Cerebellar cortex (tissue), 1 donor: ENCODE results near the gene ABCC4.
"Not testable (repeated sequence)": the region's sequence is repeated elsewhere in the genome, so short reads cannot be mapped to it uniquely, and the experiment has no call there.

Experiments used
- DNase-seq: peaks from one replicate; pipeline ENCODE4 v3.0.0-alpha.2; 2015; ENCODE audit warnings: low spot score

ABCC4 gene

DNA sequence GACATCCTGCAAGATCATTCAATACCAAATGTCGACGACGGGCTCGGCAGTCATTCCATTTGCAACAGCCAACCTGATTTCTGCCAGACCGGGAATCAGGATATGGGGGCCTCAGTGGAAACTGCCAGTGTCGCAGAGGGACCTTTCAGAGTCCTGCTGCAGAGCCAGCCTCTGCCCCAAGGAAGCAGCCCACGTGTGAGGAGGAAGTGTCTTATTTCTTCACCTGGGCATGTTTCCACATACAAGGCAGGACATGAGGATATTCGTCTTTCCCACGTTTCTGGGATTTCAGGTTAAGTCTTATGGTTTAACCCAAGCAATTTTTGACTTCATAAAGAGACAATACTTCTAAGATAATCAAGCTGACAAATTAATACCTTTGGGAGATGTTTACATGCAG lies 69.9 kb downstream of the ABCC4 start:
- DNase-seq, result no peak

DNA sequence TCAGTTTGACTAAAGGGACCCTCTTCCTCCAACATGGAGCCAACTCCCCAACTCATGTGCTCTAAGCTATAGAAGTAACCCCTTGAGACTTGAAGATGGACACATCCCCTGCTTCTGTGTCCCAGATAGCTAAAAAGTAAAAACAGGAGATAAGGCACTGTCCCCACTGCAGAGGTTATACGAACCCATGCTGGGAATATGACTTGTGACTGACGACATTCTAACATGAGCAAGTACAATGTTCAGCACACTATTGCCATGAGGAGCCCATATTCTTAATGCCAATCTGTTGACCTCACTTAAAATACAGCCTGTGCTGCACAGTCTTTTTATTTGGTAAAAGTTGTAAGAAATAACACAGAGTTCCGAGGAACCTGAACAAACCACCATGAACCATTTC lies 71.4 kb downstream of the ABCC4 start:
- no peak for DNase-seq

DNA sequence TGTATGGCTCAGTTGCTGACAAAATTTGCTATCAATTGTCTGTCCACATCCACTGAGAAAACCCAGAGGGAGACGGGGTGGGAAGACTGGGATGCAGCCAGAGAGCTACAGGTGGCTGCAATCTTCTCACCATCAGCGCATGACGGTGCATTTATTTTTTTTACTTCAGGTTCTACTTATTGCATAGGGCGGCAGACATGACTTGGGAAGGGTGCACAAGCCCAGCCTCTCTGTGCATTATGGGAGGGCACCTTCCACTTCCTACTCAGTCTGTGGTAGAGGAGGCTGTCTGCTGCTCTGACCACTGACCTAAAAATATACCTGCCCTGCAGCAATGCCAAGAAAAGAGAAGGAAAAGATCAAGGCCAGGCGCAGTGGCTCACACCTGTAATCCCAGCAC lies 73.1 kb downstream of the ABCC4 start:
- DNase-seq, result no peak

DNA sequence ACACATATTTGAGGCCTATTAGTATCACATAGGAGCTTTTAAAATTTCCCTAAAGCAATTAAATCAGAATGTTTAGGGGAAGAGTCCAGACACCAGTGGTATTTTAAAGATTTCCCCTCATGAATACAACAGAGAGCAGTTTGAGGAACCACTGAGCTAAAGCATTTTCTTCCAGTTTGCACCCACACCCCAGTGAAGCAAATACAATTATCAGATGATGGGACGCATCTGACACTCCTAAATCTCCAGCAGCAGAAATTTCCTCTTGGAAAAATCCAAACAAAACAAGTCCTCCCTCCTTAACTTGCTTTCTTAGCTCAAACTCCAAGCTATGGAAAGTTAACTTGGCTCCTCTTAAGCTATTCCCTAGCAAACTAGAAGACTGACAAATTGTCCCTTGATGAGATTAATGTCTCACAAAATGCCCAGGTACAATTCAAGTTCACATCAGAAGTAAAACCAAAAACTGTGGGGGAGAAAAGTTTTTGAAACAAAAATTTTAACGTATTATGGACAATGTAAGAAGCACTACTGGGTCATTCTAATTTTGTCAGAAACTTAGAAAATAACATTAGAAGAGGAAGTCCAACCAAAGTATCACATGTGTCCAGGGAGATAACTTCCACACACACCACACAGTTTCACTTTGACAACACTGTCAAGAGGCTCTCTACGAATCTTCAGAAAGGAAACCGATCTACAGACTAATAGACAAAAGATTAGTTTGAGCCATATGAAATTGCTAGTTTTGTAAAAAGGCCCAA lies 74.1 kb downstream of the ABCC4 start:
- no peak for DNase-seq

DNA sequence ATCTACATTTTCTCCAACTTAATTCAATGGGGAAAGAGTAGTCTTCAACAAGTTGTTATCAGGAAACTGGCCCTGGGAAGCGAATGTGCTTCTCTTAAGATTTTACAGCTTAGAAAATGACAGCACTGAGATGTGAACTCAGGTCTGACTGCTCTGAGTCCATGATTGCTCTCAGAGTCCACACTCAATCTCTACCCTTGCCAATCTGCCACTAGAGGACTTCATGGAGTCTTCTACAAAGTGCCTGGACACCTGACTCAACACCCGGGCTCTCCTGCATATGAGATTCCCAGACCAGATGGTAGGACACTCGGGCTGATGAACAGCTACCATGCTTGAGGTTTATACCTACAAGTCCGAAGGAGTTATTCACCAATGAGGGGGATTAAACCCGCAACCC lies 74.8 kb downstream of the ABCC4 start:
- DNase-seq, result no peak

DNA sequence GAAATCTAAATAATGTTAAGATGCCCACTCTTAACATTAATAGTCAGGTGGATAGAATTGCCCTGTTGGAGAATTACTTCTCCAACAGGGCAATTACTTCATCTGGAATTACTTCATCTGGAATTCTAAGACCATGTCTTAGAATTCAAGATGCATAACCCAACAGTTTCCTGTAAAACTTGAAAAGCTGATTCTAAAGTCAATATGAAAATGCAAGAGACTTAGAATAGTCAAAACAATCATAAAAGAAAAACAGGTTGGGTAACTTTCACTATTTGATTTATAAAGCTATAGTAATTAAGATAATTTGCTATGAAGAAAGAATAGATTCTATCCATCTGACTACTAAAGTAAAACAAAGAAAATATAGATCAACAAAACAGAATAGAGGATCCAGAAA lies 75.2 kb downstream of the ABCC4 start:
- no peak for DNase-seq

DNA sequence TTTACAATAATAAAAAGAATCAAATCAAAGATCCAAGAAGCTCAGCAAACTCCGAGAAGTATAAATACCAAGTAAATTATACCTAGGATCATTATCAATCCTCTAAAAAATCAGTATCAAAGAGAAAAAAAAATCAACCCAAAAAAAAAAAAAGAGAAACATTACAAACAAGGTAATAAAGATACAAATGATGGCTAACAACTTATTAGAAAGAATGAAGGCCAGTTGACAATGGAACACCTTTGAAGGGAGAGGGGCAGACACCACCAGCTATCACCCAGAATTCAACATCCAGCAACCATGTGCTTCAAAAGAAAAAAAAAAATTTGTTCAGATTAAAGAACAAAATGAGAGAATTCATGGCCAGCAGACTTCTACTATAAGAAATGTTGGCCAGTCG lies 77.2 kb downstream of the ABCC4 start:
- DNase-seq, result no peak

DNA sequence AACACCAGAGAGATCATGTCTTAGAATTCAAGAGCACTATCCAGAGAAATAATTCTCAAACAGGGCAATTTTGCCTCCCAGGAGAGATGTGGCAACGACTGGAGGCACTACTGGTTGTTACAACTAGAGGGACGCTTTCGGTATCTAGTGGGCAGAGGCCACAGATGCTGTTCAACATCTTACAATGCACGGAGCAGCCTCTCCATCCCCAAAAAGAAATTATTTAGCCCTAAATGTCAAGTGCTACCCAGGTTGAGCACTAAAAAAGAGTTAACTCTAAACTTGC lies 78.6 kb downstream of the ABCC4 start:
- no peak for DNase-seq

DNA sequence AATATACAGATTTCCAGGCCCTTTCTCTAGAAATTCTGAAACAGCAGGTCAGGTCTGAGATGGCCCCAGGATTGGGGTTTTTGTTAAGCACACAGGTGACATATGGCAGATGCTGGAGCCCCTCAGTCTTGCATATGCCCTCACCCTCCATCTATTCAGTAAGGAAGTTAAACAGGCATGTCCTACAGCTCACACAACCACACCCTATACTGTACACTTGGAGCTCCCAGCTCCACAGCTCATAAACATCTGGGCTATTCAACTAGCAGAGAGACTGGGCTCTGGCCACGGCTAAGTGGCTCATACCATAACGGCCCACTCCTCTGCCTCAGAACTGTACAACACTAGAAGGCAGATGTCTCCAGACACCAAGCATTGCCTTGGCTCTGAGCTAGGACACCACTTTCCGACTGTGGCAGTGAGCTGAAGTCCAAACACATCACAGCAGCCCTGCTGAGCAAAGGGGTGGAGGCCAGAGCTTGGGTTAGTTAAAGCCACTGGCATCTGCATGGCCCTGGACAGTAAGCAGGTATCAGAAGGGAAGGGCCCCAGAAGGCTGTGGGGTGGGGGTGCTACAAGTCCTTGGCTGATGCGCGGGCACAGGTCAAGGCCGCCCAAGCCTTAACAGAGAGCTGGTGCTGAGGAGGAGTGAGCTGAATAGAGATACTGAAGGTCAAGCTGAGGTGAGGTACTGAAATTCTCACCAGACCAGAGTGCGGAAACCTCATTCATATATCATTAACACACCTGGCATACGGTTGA lies 79.1 kb downstream of the ABCC4 start:
- DNase-seq, result no peak

DNA sequence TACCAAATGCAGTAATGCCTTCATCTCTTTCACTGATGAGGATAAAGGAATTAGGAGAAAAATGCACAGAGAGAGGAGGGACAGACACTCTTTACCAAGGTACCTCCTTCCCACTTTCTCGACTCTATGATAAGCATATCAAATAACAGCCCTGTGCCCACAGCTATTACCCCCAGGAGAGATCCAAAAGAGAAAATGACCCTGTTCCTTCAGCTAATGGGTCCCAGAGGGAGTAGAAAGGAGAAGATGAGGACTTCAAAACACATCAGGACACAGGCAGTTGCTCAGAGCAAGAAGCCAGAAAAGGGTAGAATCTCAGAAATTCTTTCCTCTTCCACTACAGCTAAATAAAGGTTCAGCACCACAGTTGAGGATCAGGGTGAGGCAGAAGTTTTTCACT lies 80.6 kb downstream of the ABCC4 start:
- DNase-seq, result no peak

DNA sequence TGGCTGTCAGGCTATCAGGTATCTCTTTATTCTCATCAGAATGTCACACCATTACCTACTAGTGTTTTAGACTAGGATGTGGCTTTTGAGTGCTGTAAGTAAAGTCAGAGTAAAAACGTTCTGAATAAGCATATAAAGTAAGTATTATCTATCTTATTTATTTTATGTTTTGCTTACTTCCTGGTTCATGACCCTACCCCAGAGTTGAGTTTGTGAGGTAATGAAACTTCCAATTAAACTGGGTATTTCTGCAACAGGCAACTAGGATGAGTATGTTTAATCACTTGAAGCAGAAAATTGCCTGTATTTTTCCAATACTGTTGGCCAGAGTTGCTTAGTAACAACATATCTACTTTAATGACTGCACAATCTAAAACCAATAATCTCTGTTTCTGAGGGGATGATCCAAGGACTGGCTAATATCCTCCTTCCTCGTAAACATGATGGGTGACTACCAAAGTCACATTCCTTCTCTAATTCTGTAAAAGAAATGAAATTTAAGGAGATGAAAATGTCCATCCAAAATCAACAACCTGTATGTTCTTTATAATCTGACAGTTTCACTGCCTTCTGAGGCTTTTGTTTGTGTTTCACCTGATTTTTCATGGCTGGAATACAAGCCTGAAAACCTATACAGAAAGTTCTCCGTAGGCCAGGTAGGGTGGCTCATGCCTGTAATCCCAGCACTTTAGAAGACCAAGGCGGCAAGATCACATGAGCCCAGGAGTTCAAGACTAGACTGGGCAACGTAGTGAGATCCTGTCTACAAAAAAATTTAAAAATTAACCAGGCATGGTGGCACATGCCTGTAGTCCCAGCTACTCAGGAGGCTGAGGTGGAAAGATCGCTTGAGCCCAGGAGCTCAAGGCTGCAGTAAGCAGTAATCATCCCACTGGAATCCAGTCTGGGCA lies 83.1 kb downstream of the ABCC4 start:
- no peak for DNase-seq

DNA sequence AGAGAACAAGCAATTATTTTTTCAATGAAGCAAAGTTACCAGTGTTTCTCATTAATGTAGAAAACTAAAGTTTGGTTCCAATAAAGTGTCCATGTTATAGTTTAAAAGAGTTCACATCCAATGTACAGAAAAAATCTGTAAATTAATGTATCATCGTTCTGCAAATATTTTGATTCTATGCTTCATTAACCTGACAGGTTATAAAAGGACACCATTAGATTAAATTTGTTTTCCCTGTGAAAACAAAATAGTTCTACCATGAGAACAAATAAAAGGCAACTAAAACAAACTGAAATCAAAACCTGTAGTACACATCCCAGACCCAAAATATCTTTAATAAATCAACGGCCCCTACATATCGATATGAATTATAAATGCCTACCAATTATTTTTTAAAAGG lies 85.1 kb downstream of the ABCC4 start:
- no peak for DNase-seq

DNA sequence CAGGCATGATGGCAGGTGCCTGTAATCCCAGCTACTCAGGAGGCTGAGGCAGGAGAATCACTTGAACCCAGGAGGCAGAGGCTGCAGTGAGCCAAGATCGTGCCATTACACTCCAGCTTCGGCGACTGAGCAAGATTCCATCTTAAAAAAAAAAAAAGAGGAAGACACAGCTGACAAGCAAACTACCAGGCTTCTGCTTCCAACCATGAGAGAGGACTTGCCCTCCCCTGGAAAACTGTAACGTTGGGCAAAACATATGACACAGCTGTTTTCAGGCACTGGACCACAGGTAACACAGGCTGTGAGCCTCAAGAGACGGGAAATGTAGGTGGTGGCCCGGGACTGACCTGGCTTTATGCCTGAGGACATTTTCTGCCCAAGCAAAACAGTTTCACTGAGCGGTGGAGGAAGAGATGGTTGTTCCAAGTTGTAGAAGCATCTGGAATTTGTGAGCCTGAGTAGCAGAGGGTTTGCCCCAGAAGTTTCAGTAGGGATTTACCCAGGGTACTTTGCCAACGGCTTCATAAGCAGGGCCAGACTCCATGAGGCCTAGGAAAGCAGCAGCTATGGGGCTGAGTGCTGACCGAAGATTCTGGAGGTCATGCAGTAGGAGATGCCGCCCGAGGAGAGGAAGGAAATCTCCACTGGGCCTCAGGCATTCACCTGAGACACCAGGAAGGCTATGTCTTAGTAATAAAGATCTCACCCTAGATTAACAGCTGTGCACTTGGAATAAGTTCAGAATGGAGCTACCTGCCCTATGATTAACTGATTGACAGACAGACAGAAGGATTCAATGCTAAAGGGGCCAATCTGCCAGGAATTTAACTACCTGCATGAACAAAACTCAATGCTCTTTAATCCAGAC lies 88.0 kb downstream of the ABCC4 start:
- DNase-seq, result no peak

DNA sequence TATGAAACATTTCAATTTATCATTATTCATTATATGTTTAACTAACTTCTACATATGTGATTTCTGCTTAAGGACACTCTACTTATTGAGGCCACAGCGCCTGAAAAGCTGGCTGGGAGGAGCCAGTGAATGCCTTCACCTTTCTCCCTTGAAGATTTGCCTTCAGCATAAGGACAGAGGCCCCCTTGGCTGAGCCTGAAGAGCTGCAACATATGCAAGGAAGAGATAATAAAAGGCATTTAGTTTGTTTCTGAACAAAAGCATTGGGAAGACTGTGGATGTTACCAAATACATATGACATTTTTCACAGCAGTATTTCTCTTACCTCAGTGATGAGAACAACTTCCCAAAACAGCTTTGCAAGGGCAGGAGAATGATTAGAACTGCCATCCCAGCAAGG lies 92.1 kb downstream of the ABCC4 start:
- no peak for DNase-seq

DNA sequence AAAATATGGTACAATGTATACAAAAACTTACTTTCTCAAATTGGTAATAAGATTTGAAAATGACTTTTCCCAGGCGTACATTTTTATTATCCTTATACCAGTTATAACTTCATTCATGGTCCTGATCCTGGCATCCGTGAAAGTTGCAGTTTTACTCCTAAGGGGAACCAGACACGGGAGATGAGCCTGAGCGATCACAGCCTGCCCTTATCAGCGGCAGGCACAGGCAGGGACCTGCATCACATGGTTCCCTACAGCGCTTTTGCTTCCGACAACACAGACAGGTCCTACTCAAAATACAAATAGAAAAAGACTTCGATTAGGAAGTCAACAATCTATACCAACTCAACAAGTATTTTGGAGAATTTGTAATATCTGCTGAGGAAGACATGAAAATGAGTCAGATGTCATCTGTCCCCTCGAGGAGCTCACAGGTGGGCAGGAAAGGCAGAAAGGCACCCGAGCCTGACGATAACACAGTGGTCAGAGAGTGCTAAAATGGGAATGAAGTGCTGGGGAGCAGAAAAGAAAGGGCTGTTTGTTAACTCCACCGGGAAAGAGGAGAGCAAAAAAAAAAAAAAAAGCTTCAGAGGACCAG lies 93.4 kb downstream of the ABCC4 start:
- DNase-seq, result no peak

DNA sequence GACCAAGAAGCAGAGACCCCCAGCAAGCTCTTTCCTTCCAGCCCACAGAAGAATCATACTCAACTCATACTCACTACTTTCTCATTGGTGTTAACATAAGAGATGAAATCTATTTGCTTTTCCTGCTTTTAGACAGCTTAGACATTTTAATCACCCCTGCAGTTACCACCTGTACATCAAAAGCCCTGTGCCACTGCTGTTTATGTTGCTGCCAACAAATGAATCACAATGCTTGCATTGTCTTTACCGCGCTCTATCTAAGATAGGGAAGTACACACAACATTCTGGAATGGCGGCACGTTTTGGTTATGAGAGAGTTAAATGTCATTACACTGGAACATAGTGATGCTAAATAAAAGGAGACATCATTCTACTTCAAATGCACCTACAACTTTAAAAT lies 95.1 kb downstream of the ABCC4 start:
- no peak for DNase-seq

DNA sequence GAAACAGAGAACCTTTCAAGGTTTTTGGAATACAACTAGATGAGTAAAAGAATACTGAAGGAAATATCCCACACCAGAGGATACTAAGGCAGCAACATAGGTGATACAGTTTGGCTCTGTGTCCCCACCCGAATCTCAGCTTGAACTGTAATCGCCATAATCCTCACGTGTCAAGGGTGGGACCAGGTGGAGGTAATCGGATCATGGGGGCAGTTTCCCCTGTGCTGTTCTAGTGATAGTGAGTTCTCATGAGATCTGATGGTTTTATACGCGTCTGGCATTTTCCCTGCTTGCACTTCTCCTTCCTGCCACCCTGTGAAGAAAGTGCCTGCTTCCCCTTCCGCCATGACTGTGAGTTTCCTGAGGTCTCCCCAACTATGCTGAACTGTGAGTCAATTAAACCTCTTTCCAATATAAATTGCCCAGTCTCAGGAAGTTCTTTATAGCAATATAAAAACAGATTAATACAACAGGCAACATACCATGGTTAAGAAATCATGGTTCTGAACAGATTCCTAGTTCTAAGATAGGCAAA lies 97.0 kb downstream of the ABCC4 start:
- DNase-seq, result no peak

DNA sequence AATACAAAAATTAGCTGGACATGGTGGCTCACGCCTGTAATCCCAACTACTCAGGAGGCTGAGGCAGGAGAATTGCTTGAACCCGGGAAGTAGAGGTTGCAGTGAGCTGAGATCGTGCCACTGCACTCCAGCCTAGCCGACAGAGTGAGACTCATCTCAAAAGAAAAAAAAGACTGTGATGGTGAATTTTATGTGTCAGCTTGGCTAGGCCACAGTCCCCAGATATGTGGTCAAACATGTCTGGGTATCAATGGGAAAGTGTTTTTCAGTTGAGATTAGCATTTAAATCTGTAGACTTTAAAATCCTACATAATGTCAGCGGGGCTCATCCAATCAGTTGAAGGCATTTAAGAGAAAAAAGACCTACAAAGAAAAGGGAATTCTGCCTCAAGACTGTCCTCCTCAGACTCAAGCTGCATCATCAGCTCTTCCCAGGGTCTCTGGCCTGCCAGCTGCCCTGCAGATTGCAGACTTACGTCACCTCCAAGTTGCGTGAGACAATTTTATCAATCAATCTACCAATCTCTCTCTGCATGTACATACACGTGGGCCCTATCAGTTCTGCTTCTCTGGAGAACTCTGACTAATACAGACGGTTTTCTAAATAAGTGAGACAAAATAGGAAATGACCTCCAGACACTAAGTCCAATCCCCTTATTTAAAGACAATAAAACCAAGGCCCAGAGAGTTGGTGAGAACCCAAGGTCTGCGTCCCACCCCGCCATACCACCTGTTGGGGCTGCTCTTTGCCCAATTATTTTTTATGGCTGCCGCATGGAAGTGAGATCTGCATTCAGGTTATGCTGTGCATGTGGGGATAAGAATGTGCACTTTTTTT lies 99.2 kb downstream of the ABCC4 start:
- no peak for DNase-seq

DNA sequence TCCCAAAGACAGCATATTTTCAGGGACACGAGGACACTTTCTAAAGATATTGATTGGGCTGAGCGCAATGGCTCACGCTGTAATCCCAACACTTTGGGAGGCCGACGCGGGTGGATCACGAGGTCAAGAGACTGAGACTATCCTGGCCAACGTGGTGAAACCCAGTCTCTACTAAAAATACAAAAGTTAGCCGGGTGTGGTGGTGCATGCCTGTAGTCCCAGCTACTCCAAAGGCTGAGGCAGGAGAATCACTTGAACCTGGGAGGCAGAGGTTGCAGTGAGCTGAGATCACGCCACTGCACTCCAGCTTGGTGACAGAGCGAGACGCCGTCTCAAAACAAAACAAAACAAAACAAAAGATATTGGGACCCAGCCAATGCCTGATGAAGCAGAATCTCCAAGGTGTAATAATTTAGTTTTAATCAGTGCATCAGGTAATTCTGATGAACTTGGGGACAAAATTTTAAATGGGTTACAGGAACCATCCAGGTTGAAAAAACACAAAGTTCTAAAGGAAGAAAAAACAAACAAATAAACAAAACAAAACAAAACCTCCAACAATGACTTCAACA lies 100.8 kb downstream of the ABCC4 start:
- not testable (repeated sequence) for DNase-seq

DNA sequence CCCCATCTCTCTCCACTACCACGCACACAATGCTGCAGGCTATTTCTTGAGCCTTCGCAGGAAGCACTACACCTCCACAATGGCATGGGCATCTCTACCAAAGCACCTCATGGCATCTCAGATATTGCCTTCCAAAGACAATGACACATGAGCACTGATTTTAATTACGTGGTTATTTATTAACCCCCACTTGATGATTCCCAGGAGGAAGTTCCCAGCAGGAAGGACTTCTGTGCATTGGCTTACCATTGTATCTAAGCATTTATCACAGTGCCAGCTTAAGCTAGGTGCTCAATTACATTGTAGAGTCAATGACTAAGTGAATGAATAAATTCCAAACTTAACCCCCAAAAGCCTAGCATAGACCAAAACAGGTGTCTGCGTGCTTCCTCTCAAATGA lies 101.4 kb downstream of the ABCC4 start:
- no peak for DNase-seq
